ENCODE results near the gene CRISPLD2. TPM values are rescaled to one million over a fixed set of nuclear protein-coding genes. Genes with fewer than 3 reads are reported as not detected.

Gene CRISPLD2
- total and polyA plus RNA-seq, 9 of the 15 experiments (the other 6 are each of a cell fraction or from before 2014, with no cell fraction given) = 0.03 to 0.24 (median 0.04) TPM; not detected in 4

DNA sequence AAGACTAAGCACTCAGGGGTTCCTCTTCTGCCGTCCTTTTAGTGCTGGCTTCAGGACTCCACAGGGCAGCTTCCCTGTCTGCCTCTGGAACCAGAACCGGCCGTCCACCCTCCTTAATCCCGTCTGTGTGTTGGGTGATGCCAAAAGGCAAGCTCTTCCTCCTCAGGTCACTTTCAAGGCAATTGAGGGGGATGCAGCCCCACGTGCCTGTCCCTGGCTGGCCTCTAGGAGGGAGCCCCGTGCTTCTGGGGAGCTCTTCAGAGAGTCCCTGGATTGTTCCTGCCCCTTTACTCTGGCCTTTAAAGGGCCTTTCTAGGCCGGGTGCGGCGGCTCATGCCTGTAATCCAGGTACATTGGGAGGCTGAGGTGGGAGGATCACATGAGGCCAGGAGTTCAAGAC lies 77.1 kb downstream of the CRISPLD2 start:
- ChIA-PET POLR2A (interaction anchor here (1.3 kb wide), 1 partner anchor 10 kb away, joined by 6 read pairs; no protein-coding TSS in a partner anchor), CTCF (ENCODE audit: low intra/inter-chr PET ratio) (no interaction called here)
- BruUV-seq (replicated peaks) = no TSS peak
- Histone ChIP-seq H3K9ac (ENCODE audit: insufficient read depth in 1 of 2, low read depth in 2 of 2, low read length in 2 of 2) (no peak overlapping the region), H4K20me1 (replicated peaks; ENCODE audit: control insufficient read depth, insufficient read depth, low read length) (peaks cover 9% of the 10 kb centered on the region; the same call in 1 of the 2 replicates), H3K4me3 (no peak overlapping the region), H3K9me3 (replicated peaks; ENCODE audit: control insufficient read depth, insufficient read depth, low read depth, low read length) (peaks cover 3% of the 10 kb centered on the region; the same call in 1 of the 2 replicates), H3K9me1 (ENCODE audit: control insufficient read depth, insufficient read depth, low read length) (no peaks in the 10 kb centered on the region), H3K4me2 (ENCODE audit: insufficient read depth, low read length) (no peak overlapping the region), H2AFZ (ENCODE audit: low read depth, low read length) (no peak overlapping the region), H3K36me3 (ENCODE audit: control insufficient read depth, insufficient read depth, low read length) (no peaks in the 10 kb centered on the region), H3K27ac (ENCODE audit: extremely low read depth, low read depth, low read length) (no peak overlapping the region), H3K27me3 (ENCODE audit: control insufficient read depth in 2 of 2, insufficient read depth in 2 of 2, low read length in 2 of 2) (peaks cover 60 to 85% of the 10 kb centered on the region in 2 experiments), H3K4me1 (replicated peaks in 1 of 2; ENCODE audit: control insufficient read depth in 2 of 2, insufficient read depth in 2 of 2, low read length in 2 of 2) (peaks cover 0 to 3% of the 10 kb centered on the region in 2 experiments; a peak in 2 of 5 replicates), H3K79me2 (ENCODE audit: control insufficient read depth, insufficient read depth, low read length) (no peaks in the 10 kb centered on the region)
- 3% methylated on average over 9 of the region's 9 CpGs for WGBS (ENCODE audit: insufficient coverage, low coverage, missing lambda C conversion rate)
- FAIRE-seq = no peak
- ATAC-seq = peak; percentile 62
- intact Hi-C loops (cut with micrococcal nuclease) = no loop called here
- TF ChIP-seq, protein P1, sequence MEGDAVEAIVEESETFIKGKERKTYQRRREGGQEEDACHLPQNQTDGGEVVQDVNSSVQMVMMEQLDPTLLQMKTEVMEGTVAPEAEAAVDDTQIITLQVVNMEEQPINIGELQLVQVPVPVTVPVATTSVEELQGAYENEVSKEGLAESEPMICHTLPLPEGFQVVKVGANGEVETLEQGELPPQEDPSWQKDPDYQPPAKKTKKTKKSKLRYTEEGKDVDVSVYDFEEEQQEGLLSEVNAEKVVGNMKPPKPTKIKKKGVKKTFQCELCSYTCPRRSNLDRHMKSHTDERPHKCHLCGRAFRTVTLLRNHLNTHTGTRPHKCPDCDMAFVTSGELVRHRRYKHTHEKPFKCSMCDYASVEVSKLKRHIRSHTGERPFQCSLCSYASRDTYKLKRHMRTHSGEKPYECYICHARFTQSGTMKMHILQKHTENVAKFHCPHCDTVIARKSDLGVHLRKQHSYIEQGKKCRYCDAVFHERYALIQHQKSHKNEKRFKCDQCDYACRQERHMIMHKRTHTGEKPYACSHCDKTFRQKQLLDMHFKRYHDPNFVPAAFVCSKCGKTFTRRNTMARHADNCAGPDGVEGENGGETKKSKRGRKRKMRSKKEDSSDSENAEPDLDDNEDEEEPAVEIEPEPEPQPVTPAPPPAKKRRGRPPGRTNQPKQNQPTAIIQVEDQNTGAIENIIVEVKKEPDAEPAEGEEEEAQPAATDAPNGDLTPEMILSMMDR (IDR thresholded peaks at IDR 0.05 in 2 of 3, conservative IDR thresholded peaks at IDR 0.05 in 1 of 3; ENCODE audit: insufficient read depth in 2 of 3, low read depth in 1 of 3, low read length in 3 of 3) = peak in 1 of 3 experiments; percentile 14; a peak in 1 of 6 replicates
- TF ChIP-seq NR2F6 (CRISPR knock-in tag; IDR thresholded peaks at IDR 0.05) = no peak
- TF ChIP-seq, protein P2, sequence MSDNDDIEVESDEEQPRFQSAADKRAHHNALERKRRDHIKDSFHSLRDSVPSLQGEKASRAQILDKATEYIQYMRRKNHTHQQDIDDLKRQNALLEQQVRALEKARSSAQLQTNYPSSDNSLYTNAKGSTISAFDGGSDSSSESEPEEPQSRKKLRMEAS (CRISPR knock-in tag; IDR thresholded peaks at IDR 0.05) = no peak
- DNase-seq (ENCODE audit: extremely low read depth in 1 of 4, low spot score in 3 of 4) = no peak
- in situ Hi-C loops (cut with MboI) = no loop called here
